ENCODE results near the gene CHD3.

CHD3 gene

DNA sequence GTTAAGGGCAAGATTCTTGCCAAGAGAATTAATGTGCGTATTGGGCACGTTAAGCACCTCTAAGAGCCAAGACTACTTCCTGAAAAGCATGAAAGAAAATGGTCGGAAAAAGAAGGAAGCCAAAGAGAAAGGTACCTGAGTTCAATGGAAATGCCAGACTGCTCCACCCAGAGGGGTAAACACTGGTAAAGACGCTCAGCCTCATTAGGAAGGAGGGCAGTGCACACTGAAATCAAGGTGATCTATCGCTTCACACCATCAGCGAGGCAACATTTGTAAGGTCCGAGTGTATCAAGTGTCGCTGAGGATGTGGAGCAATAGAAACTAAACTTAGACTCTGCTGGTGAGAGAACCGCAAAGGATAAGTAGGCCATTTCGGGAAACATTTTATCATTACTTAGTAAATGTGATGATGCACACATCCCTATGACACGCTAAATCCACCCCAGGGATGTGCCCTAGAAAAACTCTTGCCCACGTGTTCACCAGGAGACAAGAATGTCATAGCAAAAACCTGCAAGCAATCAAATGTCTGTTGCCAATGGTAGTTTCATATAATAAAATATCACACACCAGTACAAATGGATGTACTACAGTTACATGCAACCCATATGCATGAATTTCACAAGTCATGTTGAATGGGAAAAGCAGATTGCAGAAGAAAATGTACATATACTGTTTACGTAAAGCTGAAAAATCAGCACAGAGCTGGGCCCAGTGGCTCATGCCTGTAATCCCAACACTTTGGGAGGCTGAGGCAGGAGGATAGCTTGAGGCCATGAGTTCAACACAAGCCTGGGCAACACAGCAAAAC is 67.0 kb downstream of the CHD3 start:
- Histone ChIP-seq H3K79me2 (ENCODE audit: insufficient read depth, low read length) (no peaks in the 10 kb centered on the region), H4K20me1 (ENCODE audit: insufficient read depth, low read length, poor library complexity, severe bottlenecking) (no peaks in the 10 kb centered on the region), H2AFZ (ENCODE audit: low read length) (no peak overlapping the region), H3F3A (ENCODE audit: low read depth) (no peaks in the 10 kb centered on the region), H3K9me2 (replicated peaks; ENCODE audit: low read depth, low read length) (no peaks in the 10 kb centered on the region), H3K4me3 (ENCODE audit: low read length, poor library complexity, severe bottlenecking) (no peak overlapping the region), H3K9me3 (ENCODE audit: insufficient read depth, low read depth, low read length) (no peaks in the 10 kb centered on the region), H3K4me1 (ENCODE audit: insufficient read depth, low read length, poor library complexity, severe bottlenecking) (no peaks in the 10 kb centered on the region), H3K27me3 (ENCODE audit: insufficient read depth, low read length, poor library complexity, severe bottlenecking) (no peaks in the 10 kb centered on the region), H3K9ac (ENCODE audit: low read depth, low read length, poor library complexity, severe bottlenecking) (no peak overlapping the region), H3K36me3 (ENCODE audit: insufficient read depth, low read length) (no peaks in the 10 kb centered on the region), H3K4me2 (ENCODE audit: low read depth, low read length, poor library complexity, severe bottlenecking) (no peak overlapping the region)
- TF ChIP-seq, protein P1, sequence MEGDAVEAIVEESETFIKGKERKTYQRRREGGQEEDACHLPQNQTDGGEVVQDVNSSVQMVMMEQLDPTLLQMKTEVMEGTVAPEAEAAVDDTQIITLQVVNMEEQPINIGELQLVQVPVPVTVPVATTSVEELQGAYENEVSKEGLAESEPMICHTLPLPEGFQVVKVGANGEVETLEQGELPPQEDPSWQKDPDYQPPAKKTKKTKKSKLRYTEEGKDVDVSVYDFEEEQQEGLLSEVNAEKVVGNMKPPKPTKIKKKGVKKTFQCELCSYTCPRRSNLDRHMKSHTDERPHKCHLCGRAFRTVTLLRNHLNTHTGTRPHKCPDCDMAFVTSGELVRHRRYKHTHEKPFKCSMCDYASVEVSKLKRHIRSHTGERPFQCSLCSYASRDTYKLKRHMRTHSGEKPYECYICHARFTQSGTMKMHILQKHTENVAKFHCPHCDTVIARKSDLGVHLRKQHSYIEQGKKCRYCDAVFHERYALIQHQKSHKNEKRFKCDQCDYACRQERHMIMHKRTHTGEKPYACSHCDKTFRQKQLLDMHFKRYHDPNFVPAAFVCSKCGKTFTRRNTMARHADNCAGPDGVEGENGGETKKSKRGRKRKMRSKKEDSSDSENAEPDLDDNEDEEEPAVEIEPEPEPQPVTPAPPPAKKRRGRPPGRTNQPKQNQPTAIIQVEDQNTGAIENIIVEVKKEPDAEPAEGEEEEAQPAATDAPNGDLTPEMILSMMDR (conservative IDR thresholded peaks at IDR 0.05; ENCODE audit: low read length): no peak
- TF ChIP-seq EZH2phosphoT487 (IDR thresholded peaks at IDR 0.05; ENCODE audit: borderline replicate concordance): no peak

DNA sequence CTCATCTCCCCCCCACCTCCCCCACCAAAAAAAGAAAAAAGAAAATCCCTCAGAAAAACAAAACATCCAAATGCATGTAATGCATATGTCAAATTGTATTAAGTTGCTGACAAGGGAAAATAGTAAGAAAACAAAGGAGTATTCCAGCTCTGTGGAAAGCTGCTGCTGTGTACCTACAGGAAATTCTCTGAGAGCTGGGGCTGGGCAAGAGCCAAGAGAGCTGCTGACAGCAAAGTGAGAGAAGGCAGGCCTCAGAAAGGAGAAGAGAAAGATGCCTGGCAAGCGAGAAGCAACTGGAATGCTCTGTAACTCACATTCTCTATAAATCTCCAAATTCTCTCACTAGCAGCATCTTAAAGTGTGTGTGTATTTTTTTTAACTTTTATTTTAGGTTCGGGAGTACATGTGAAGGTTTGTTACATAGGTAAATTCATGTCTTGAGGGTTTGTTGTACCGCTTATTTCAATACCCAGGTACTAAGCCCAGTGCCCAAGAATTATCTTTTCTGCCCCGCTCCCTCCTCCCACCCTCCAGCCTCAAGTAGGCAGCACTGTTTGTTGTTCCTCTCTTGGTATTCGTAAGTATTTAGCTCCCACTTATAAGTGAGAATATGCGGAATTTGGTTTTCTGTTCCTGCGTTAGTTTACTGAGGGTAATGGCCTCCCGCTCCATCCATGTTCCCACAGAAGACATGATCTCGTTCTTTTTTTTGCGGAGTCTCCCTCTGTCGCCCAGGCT is 67.8 kb downstream of the CHD3 start:
- H3K9ac ChIP-seq (ENCODE audit: low read depth, low read length, poor library complexity, severe bottlenecking): no peak overlapping the region
- no peaks in the 10 kb centered on the region for H3K36me3 ChIP-seq (ENCODE audit: insufficient read depth, low read length)
- no peak overlapping the region for H3K4me3 ChIP-seq (ENCODE audit: low read length, poor library complexity, severe bottlenecking)
- no peaks in the 10 kb centered on the region for H3K9me2 ChIP-seq (replicated peaks; ENCODE audit: low read depth, low read length)
- H3F3A ChIP-seq (ENCODE audit: low read depth): no peaks in the 10 kb centered on the region
- H3K79me2 ChIP-seq (ENCODE audit: insufficient read depth, low read length): no peaks in the 10 kb centered on the region
- TF ChIP-seq, protein P1 (conservative IDR thresholded peaks at IDR 0.05; ENCODE audit: low read length): no peak
- TF ChIP-seq EZH2phosphoT487 (IDR thresholded peaks at IDR 0.05; ENCODE audit: borderline replicate concordance): no peak
- H4K20me1 ChIP-seq (ENCODE audit: insufficient read depth, low read length, poor library complexity, severe bottlenecking): no peaks in the 10 kb centered on the region
- no peak overlapping the region for H3K4me2 ChIP-seq (ENCODE audit: low read depth, low read length, poor library complexity, severe bottlenecking)
- H2AFZ ChIP-seq (ENCODE audit: low read length): no peak overlapping the region
- no peaks in the 10 kb centered on the region for H3K9me3 ChIP-seq (ENCODE audit: insufficient read depth, low read depth, low read length)
- H3K4me1 ChIP-seq (ENCODE audit: insufficient read depth, low read length, poor library complexity, severe bottlenecking): no peaks in the 10 kb centered on the region
- no peaks in the 10 kb centered on the region for H3K27me3 ChIP-seq (ENCODE audit: insufficient read depth, low read length, poor library complexity, severe bottlenecking)

DNA sequence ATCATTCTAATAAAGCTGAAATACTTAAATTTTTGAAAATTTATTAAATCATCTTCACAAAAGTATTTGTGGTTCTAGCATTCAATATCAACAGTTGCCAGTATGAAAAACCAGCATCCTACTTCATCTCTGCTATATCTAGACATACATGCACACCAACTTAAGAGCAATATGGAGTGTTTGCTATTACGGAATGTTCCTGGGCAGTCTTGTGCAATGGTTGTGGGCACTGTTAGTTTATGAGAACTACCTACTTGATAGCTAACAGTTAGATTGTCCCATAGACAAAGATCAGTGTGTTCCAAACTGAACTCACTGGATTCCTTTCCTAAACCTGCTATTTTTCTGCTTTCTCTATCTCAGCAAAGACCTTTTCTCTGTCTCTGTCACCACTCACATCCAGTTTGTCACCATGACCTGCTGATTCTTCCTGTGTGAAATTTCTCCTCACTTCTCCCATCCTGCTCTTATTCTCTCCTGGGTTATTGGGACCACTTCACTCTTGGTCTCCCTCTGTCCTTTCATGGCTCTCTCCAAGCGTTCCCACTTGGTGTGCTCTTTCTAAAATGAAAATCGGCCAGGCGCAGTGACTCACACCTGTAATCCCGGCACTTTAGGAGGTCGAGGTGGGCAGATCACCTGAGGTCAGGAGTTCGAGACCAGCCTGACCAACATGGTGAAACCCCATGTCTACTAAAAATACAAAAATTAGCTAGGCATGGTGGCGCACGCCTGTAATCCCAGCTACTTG is 71.1 kb downstream of the CHD3 start:
- H3K4me2 ChIP-seq (ENCODE audit: low read depth, low read length, poor library complexity, severe bottlenecking): no peak overlapping the region
- no peaks in the 10 kb centered on the region for H4K20me1 ChIP-seq (ENCODE audit: insufficient read depth, low read length, poor library complexity, severe bottlenecking)
- H3K79me2 ChIP-seq (ENCODE audit: insufficient read depth, low read length): no peaks in the 10 kb centered on the region
- TF ChIP-seq, protein P1 (conservative IDR thresholded peaks at IDR 0.05; ENCODE audit: low read length): no peak
- no peak for TF ChIP-seq EZH2phosphoT487 (IDR thresholded peaks at IDR 0.05; ENCODE audit: borderline replicate concordance)
- no peak overlapping the region for H3K9ac ChIP-seq (ENCODE audit: low read depth, low read length, poor library complexity, severe bottlenecking)
- H3K4me1 ChIP-seq (ENCODE audit: insufficient read depth, low read length, poor library complexity, severe bottlenecking): no peaks in the 10 kb centered on the region
- no peaks in the 10 kb centered on the region for H3K9me2 ChIP-seq (replicated peaks; ENCODE audit: low read depth, low read length)
- no peaks in the 10 kb centered on the region for H3K36me3 ChIP-seq (ENCODE audit: insufficient read depth, low read length)
- H3K27me3 ChIP-seq (ENCODE audit: insufficient read depth, low read length, poor library complexity, severe bottlenecking): no peaks in the 10 kb centered on the region
- H2AFZ ChIP-seq (ENCODE audit: low read length): no peak overlapping the region
- H3F3A ChIP-seq (ENCODE audit: low read depth): no peaks in the 10 kb centered on the region
- no peaks in the 10 kb centered on the region for H3K9me3 ChIP-seq (ENCODE audit: insufficient read depth, low read depth, low read length)
- no peak overlapping the region for H3K4me3 ChIP-seq (ENCODE audit: low read length, poor library complexity, severe bottlenecking)

Measured in Loucy (cell line).